Hepatocyte (in vitro differentiated cells): ENCODE data around the gene TAL2. TPM values are rescaled to one million over a fixed set of nuclear protein-coding genes. Genes with fewer than 3 reads are reported as not detected.

Source experiments
- DNase-seq: peaks from one replicate; pipeline ENCODE4 v3.0.0-alpha.2; 2016; ENCODE audit warnings: low spot score
- H2AFZ ChIP-seq: fragments of 200-600 bp; sonication (generic); 2 replicates; pipeline ENCODE4 v1.6.0; 2016; ENCODE audit warnings: antibody characterized with exemption, mild to moderate bottlenecking
- H3K27ac ChIP-seq: fragments of 200-600 bp; sonication (generic); 2 replicates; pipeline ENCODE4 v1.5.1; 2016; ENCODE audit warnings: mild to moderate bottlenecking
- H3K27me3 ChIP-seq: fragments of 200-600 bp; sonication (generic); 2 replicates; pipeline ENCODE4 v1.6.1; 2016
- H3K36me3 ChIP-seq: fragments of 200-600 bp; sonication (generic); replicated peaks from 2 replicates; pipeline ENCODE4 v1.5.1; 2016; ENCODE audit warnings: low read depth; ENCODE audit not compliant: insufficient read depth
- H3K4me1 ChIP-seq: fragments of 200-600 bp; sonication (generic); 2 replicates; pipeline ENCODE4 v1.5.1; 2016; ENCODE audit warnings: mild to moderate bottlenecking, moderate library complexity; ENCODE audit not compliant: insufficient read depth
- H3K4me2 ChIP-seq: fragments of 200-600 bp; sonication (generic); 2 replicates; pipeline ENCODE4 v1.6.0; 2016
- H3K4me3 ChIP-seq: fragments of 200-600 bp; sonication (generic); 2 replicates; pipeline ENCODE4 v1.5.1; 2016; ENCODE audit warnings: mild to moderate bottlenecking
- H3K79me2 ChIP-seq: fragments of 200-600 bp; sonication (generic); 2 replicates; pipeline ENCODE4 v1.6.0; 2017; ENCODE audit warnings: mild to moderate bottlenecking
- H3K9me2 ChIP-seq: fragments of 200-600 bp; sonication (generic); replicated peaks from 2 replicates; pipeline ENCODE4 v1.6.0; 2017; ENCODE audit warnings: mild to moderate bottlenecking; ENCODE audit not compliant: insufficient read depth
- H3K9me3 ChIP-seq: fragments of 200-600 bp; sonication (generic); 2 replicates; pipeline ENCODE4 v1.5.1; 2016; ENCODE audit warnings: low read depth, mild to moderate bottlenecking
- H4K20me1 ChIP-seq: fragments of 200-600 bp; sonication (generic); 2 replicates; pipeline ENCODE4 v1.6.0; 2016; ENCODE audit warnings: mild to moderate bottlenecking; ENCODE audit not compliant: insufficient read depth, poor library complexity, severe bottlenecking
- EZH2 ChIP-seq: fragments of 200-600 bp; sonication (generic); IDR thresholded peaks from 2 replicates; pipeline ENCODE4 v1.6.1; 2016; ENCODE audit warnings: antibody characterized with exemption, mild to moderate bottlenecking, borderline replicate concordance
- EZH2phosphoT487 ChIP-seq: fragments of 200-600 bp; sonication (generic); IDR thresholded peaks from one replicate; pipeline ENCODE4 v1.6.1; 2018; ENCODE audit warnings: antibody characterized with exemption, mild to moderate bottlenecking, low read depth, moderate library complexity; ENCODE audit not compliant: unreplicated experiment, severe bottlenecking
- WGBS: methylation state at CpG from one replicate; pipeline ENCODE4 v1.1.6; 2016; ENCODE audit warnings: low lambda C conversion rate; ENCODE audit errors: missing lambda C conversion rate; 5-methylcytosine and 5-hydroxymethylcytosine counted together
- polyA plus RNA-seq: library from polyadenylated mRNA; unstranded; fragments of >200 nt; fragmentation: Nextera tagmentation; extraction: Ambion mirVana; gene quantifications from 2 replicates; pipeline ENCODE4 v1.2.1, GENCODE V29; 2016
- total RNA-seq: library from RNA; depleted of rRNA; stranded (reverse); fragments of >200 nt; gene quantifications from 2 replicates; pipeline ENCODE4 v1.2.3, GENCODE V29; 2014
- TF ChIP-seq, protein P1 (sequence below): fragments of 200-600 bp; sonication (generic); IDR thresholded peaks from 2 replicates; pipeline ENCODE4 v1.5.1; 2016; ENCODE audit warnings: antibody characterized with exemption, mild to moderate bottlenecking; ENCODE audit not compliant: poor library complexity

Gene TAL2
- total and polyA plus RNA-seq, 2 experiments from 2014 or later = not detected

- DNase-seq = no peak
- no peaks in the 10 kb centered on the region for H3K36me3 ChIP-seq
- H3K4me1 ChIP-seq = no peaks in the 10 kb centered on the region
- no peaks in the 10 kb centered on the region for H4K20me1 ChIP-seq
- WGBS = 53% methylated on average over 1 of the region's 1 CpG
- no peaks in the 10 kb centered on the region for H3K27me3 ChIP-seq
- H3K4me3 ChIP-seq = no peak overlapping the region
- H3K27ac ChIP-seq = no peak overlapping the region
- no peaks in the 10 kb centered on the region for H3K9me3 ChIP-seq
- no peak overlapping the region for H2AFZ ChIP-seq
- H3K79me2 ChIP-seq = no peaks in the 10 kb centered on the region
- TF ChIP-seq EZH2 (no peak), EZH2phosphoT487 (no peak)
- TF ChIP-seq, protein P1, sequence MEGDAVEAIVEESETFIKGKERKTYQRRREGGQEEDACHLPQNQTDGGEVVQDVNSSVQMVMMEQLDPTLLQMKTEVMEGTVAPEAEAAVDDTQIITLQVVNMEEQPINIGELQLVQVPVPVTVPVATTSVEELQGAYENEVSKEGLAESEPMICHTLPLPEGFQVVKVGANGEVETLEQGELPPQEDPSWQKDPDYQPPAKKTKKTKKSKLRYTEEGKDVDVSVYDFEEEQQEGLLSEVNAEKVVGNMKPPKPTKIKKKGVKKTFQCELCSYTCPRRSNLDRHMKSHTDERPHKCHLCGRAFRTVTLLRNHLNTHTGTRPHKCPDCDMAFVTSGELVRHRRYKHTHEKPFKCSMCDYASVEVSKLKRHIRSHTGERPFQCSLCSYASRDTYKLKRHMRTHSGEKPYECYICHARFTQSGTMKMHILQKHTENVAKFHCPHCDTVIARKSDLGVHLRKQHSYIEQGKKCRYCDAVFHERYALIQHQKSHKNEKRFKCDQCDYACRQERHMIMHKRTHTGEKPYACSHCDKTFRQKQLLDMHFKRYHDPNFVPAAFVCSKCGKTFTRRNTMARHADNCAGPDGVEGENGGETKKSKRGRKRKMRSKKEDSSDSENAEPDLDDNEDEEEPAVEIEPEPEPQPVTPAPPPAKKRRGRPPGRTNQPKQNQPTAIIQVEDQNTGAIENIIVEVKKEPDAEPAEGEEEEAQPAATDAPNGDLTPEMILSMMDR = no peak
- no peak overlapping the region for H3K4me2 ChIP-seq
- no peaks in the 10 kb centered on the region for H3K9me2 ChIP-seq
These were observed 29.4 kb upstream of the TAL2 start for GRCh38 chr9:105632807-105633206.

GRCh38 chr9:105633411-105633810 is 28.8 kb upstream of the TAL2 start:
- Histone ChIP-seq H3K9me2 (no peaks in the 10 kb centered on the region), H3K4me1 (no peaks in the 10 kb centered on the region), H3K27ac (no peak overlapping the region), H3K4me3 (no peak overlapping the region), H3K27me3 (no peaks in the 10 kb centered on the region), H2AFZ (no peak overlapping the region), H3K9me3 (no peaks in the 10 kb centered on the region), H3K79me2 (no peaks in the 10 kb centered on the region), H4K20me1 (no peaks in the 10 kb centered on the region), H3K36me3 (no peaks in the 10 kb centered on the region), H3K4me2 (no peak overlapping the region)
- TF ChIP-seq, protein P1 = no peak
- TF ChIP-seq EZH2 (no peak), EZH2phosphoT487 (no peak)
- DNase-seq = no peak
- 69% methylated on average over 3 of the region's 3 CpGs for WGBS

GRCh38 chr9:105636331-105636730 is 25.9 kb upstream of the TAL2 start:
- no peaks in the 10 kb centered on the region for H4K20me1 ChIP-seq
- H3K79me2 ChIP-seq = no peaks in the 10 kb centered on the region
- H3K27me3 ChIP-seq = no peaks in the 10 kb centered on the region
- no peaks in the 10 kb centered on the region for H3K36me3 ChIP-seq
- no peak for DNase-seq
- no peak overlapping the region for H3K4me2 ChIP-seq
- TF ChIP-seq, protein P1 = no peak
- TF ChIP-seq EZH2 (no peak), EZH2phosphoT487 (no peak)
- WGBS = 92% methylated on average over 1 of the region's 1 CpG
- H3K4me3 ChIP-seq = no peak overlapping the region
- H3K9me2 ChIP-seq = no peaks in the 10 kb centered on the region
- H3K27ac ChIP-seq = no peak overlapping the region
- H3K4me1 ChIP-seq = no peaks in the 10 kb centered on the region
- no peaks in the 10 kb centered on the region for H3K9me3 ChIP-seq
- no peak overlapping the region for H2AFZ ChIP-seq
